Posterior vena cava (tissue), 2 donors: Measurements from ENCODE around the gene GOT2. TPM values are rescaled to one million over a fixed set of nuclear protein-coding genes. Genes with fewer than 3 reads are reported as not detected.
"Not testable (repeated sequence)": the region's sequence is repeated elsewhere in the genome, so short reads cannot be mapped to it uniquely, and the experiment has no call there.

Source experiments
- DNase-seq: peaks from one replicate; pipeline ENCODE4 v3.0.0-alpha.2; 2020; ENCODE audit warnings: low spot score
- intact Hi-C, 2 donors: fragments of 100-400 bp; cut with DNase I; formaldehyde crosslinking; loops; one replicate each; pipeline versions ENCODE4 v1.14.1 to v1.14.2; 2022 to 2023
- long read RNA-seq, 2 donors: library from polyadenylated mRNA; unstranded; transcript quantifications; one replicate each; pipeline ENCODE4 v2.0.0, GENCODE V29; 2020 to 2021
- total RNA-seq, 2 donors: library from RNA; stranded (reverse); fragmentation: NEBNext Ultra II Directional; extraction: Animal tissue kit (Norgen Biotek cat#: 25700); gene quantifications; one replicate each; pipeline ENCODE4 v1.2.1, GENCODE V29; 2021
- donor health status: DM: yes; HTN: yes; CAD: no.
- donor health status: DM: yes; HTN: yes; CAD: no.

The GOT2 gene
- 10 to 100 TPM; 37.6 to 55.5 TPM for total RNA-seq
- long read RNA-seq, donor 1, transcript GOT2-201 (10 exons, 2,462 nt): major isoform, 26 of 29 reads
- long read RNA-seq, donor 1, partial matches to known transcripts: 2 of 29 reads
- long read RNA-seq, donor 1, other reads (novel, unspliced or antisense): 0 of 29 reads
- long read RNA-seq, donor 2, transcript GOT2-201 (10 exons, 2,462 nt): major isoform, 137 of 153 reads
- long read RNA-seq, donor 2, partial matches to known transcripts: 15 of 153 reads
- long read RNA-seq, donor 2, other reads (novel, unspliced or antisense): 1 of 153 reads

DNA sequence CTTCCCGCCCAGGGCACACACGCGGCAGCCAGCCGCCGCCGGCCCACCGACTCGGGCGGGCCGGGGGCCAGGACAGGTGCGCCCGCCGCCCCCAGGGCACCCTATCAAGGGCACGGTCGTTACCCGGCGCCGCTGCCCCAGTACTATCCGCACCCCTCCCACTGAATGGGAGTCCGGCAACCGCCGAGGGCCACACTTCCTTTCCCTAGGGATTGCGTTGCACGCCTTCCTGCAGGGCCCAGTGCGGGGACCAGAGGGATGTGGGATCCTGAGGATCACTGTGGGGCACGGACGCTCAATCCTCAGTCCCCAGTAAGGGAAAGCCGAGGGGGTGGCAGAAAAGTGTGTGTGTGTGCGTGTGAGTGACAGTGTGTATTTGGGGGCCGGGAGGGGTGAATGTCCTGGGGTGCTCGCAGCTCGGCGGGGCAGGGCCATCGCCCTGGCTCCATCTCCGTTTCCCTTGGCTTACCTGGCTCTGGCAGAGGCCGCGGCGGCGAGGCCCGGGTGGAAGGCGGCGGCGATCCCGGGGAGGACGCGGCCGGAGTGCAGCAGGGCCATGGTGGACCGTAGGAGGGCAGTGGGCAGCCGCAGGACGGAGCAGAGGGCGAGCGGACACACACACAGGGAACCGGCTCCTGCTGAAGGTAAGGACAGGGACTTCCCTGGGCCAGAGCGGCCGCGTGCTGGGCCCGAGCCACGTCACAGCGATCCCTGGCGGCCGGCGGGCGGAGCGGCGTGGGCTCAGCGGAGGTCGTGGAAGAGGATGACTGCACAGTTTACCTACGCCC is at the start of gene GOT2:
Gene GOT2, minus strand, starts transcription at position 646 of the 788 bp plus-strand sequence. Its CDS starts 88 bp downstream, at position 558.
- peak; percentile 94 for DNase-seq
- intact Hi-C loops: no loop called here

DNA sequence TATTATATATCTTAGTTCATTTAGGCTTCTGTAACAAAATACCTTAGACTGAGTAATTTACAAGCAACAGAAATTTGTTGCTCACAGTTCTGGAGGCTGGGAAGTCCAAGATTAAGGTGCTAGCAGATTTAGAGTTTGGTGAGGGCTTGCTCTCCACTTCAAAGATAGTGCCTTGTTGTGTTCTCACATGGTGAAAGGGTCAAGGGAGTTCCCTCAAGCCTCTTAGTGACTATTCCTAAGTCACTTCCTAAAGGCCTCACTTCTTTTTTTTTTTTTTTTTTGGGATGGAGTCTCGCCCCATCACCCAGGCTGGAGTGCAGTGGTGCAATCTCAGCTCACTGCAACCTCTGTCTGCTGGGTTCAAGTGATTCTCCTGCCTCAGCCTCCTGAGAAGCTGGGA is 45.2 kb upstream of the GOT2 start:
- DNase-seq, intact Hi-C loops: not testable (repeated sequence)

DNA sequence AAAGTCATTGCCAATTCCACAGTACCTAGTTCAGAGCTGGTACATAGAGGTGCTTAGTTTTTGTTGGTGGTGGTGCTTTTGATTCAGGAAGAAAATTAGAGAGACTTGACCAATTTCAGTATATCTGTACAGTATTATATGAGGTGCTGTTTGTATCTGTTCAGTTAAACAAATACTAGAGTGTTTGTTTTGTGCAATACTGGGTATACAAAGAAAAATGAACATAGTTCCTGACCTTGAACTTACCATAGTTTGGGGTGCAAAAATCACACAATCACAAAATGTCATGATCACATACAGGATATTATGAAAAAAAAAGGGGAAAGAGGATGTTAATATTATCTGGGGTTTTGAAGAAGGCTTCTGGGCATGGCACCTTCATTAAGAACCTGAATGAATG is 39.8 kb upstream of the GOT2 start:
- intact Hi-C loops: no loop called here
- no peak for DNase-seq

DNA sequence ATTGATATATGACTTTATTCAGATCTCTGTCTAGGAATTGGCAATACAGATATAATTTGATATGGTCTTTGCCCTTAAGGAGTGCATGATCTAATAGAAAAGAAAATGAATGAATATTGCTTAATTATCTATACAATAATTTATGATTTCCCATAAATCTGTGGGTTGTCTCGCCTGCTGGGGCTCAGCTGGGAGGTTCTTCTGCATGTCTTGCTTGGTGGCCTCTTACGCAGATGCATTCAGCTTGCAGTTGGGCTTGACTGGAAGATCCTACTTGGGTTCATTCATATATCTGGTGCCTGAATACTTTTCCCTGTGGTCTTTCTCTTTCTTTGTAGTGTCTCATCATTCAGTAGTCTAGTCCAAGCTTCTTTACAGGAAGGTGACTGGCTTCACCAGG is 34.0 kb upstream of the GOT2 start:
- intact Hi-C loops: no loop called here

DNA sequence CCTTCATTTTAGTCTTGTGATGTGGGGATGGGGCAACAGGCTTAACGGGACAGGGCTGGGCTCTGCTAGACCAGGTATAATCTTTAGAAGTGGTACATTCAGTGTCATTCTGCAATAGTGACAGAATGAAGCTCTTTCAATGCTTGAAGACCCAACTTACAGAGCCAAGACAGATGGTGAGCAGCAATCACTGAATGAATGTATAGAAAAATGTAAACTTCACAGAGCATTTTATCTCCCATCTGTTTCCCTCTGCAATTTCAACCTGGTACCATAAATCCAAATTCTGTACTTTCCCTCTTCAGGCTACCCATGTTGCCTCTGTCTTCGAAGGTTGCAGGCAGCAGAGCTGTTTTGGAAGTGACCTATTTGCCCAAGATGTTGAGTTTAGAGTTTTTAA is 33.5 kb upstream of the GOT2 start:
- DNase-seq: no peak
- intact Hi-C loops: no loop called here

More for the DNA sequence above, 34.0 kb upstream of the GOT2 start:
- DNase-seq: no peak

DNA sequence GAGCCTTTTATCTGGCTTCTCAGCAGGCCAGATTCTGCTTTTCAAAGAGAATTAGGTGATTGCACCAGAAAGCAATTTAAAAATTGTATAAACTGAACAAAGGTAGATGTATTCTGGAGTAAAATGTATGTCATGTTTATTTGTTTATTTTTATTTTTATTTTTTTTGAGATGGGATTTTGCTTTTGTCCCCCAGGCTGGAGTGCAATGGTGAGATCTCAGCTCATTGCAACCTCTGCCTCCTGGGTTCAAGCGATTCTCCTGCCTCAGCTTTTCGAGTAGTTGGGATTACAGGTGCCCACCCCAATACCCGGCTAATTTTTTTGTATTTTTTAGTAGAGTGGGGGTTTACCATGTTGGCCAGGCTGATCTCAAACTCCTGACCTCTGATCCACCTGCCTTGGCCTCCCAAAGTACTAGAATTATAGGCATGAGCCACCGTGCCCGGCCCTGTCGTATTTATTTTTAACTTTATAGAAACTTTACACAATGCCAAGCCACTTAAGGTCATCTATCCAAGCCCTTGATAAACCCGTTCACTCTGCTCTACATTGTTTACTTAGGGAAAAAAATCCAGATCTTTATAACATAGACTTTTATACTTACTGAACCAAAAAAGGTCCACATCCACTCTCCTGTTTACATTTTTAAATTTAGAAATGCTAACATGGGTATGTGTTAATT is 22.7 kb upstream of the GOT2 start:
- intact Hi-C loops: no loop called here
- DNase-seq: no peak

DNA sequence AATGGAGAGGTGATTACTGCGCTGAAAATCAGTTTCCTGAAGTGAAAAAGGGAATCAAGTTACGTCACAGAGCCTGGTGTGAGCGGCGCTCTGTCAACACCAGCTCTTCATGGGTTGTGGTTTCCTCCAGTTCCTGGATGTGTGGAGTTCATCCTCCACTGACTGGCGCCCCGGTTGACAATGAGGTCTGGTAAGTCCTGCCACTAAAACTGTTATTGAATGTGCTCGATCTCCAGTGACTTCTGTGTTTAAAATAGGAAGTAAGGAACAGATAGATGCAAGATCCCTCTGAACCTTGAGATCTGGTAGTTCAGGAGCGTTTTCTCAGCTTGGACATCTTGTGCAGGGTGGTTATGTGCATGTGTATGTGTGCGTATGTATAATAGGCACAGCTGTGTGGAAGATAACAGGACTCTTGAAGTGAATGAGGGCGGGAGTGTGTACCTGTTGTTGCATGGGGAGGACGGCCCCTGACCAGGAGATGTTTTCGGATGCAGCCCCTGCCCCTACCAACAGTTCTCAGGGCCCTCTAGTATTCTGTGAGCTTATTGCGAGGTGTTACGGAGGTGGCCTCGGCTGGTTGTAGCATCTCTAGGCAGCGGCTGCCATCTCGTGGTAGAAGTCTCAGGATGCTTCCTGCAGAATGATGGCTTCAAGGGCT is 22.0 kb upstream of the GOT2 start:
- intact Hi-C loops: no loop called here
- DNase-seq: peak; percentile 85

DNA sequence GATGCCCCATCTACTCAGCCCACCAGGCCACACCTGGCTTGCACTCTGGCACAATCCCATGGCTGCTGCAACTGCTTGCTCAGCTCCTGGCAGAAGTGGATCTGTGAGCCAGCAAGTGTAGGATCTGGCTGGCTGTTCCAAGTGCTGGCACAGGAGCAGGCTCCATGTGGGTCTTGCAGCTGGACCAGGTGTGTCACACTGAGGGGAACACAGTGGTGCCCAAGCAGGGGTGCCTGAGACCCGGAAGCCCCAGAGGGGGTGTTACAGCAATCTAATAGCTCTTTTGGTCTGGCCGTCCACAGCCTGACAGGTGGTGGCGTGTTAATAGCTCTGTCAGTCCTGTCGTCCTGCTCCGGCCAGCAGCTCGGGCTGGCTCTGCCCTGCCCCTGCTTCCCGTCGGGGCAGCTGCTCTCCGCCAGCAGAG is 19.6 kb upstream of the GOT2 start:
- intact Hi-C loops: loop anchor here in 1 of 2 donors (5.0 kb wide), 1 partner anchor 256 kb away; no protein-coding TSS in a partner anchor
- DNase-seq: no peak

DNA sequence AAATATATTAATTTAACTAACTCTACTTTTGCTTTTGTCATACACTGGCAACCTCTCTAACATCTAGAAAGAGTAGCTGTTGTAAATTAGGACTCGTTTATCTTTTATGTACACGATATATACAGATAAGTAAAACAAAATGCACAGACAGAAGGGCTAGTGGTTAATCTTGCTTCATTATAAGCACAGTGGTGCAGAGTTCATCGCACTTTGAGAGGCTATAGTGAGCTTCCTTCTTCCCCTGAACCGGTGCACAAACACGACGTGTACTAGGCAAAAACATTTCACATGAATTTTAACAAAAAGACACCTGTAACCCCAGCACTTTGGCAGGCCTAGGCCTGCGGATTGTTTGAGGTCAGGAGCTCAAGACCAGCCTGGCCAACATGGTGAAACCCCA is 10.4 kb upstream of the GOT2 start:
- no peak for DNase-seq

DNA sequence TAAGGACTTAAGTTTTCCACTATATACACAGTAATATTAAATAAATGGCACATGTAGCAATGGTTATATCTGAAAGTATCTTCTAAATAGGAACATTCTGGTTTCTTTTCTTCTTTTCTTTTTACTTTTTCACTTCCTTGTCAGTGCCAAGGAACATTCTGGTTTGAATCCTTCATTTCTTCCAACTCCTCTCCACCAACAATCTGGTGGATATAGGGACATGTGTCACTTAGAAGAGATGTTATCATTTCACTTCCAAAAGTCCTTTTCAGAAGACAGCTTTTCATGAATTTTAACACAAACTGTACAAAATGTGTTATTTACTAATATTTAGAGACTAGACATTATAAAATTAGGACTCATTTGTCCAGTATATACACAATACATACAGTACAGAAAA is 7.9 kb upstream of the GOT2 start:
- intact Hi-C loops: no loop called here
- DNase-seq: no peak

More for the DNA sequence above, 10.4 kb upstream of the GOT2 start:
- intact Hi-C loops: no loop called here

DNA sequence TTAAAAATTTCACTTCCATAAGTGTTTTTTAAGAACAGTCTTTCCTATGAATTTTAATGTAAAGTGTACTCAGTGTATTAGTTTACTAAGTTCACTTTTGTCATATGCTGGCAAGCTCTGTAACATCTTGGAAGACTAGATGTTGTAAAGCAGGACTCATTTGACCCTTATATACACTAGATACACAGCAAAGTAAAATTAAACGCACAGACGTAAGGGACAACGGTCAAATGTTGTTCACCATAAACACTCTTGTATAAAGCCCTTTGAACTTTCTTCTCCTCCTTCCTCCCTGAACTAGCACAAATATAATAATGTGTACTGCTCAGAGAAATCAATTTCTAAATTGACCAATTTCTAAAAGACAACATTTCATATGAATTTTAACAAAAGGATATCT is 7.0 kb upstream of the GOT2 start:
- DNase-seq: no peak
- intact Hi-C loops: no loop called here

DNA sequence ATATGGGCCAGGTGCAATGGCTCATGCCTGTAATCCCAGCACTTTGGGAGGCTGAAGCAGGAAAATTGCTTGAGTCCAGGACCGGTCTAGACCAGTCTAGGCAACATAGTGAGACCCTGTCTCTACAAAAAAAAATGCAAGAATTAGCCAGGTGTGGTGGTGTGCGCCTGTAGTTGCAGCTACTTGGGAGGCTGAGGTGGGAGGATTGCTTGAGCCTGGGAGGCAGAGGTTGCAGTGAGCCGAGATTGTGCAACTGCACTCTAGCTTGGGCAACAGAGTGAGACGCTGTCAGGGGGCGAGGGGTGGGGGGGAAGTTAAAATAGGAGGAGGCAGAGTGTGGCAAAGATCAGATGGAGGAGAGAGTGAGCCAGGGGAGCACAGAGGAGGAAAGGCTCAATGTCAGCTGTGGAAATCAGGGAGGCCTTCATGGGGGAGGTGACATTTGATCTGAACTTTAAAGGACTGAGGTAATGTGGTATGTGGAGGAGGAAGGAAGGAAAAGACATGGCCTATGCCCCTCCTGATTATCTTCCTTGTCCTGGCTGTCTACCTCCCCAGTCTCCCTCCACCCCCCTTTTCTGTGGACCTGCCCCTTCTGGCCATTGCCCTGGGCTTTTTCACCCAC is 4.7 kb upstream of the GOT2 start:
- no peak for DNase-seq
- intact Hi-C loops: no loop called here

DNA sequence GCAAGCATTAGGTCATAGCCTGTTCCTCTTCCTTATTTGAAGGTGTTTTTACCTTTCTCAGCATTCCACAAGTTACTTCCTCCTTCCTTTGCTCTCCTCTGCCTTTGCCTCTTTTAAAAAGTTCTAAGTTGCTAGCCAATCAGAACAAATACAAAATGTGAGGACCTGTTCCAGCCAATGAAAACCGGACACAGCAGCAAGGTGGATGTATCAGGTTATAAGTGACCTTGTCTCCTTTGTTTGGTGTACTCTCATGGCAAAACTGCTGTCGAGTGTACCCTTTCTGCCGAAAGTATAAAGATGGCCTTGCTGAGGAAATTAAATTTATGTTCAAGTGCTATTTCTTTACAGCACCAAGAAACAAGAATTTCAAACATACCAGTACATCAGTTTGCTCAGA is 2.2 kb upstream of the GOT2 start:
- intact Hi-C loops, DNase-seq: not testable (repeated sequence)

DNA sequence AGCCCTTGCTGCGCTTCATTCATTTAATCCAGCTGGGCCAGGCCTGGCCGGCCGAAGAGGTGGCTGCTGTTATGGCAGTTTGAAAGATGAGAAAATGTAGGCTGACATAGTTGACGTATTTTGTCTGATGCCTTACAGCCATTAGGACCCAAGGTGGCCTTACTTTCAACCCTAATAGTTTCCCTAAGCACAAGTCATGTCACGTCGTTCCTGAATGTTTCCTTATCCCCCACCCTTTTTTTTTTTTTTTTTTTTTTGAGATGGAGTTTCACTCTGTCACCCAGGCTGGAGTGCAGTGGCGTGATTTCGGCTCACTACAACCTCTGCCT is 307 bp upstream of the GOT2 start:
- no peak for DNase-seq
- intact Hi-C loops: no loop called here

DNA sequence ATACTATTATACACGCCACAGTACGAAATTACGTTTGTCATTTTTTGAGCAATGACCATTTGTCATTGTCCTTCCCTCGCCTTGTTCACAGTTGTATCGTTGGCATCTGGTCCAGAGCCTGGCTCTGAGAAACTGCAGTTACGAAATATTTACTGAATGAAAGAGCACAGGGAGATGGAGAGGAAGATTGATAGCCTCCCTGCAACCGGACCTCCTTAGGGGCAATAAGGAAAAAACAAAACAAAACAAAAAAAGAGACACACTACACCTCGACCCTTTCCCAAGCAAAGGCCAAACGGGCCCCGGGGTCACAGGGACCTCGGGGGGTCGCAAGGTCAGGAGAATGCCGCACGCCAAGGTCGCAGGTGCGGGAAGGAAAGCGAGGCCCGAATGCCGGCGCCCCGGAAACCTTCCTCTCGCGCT is 857 bp downstream of the GOT2 start:
- intact Hi-C loops: no loop called here
- no peak for DNase-seq

DNA sequence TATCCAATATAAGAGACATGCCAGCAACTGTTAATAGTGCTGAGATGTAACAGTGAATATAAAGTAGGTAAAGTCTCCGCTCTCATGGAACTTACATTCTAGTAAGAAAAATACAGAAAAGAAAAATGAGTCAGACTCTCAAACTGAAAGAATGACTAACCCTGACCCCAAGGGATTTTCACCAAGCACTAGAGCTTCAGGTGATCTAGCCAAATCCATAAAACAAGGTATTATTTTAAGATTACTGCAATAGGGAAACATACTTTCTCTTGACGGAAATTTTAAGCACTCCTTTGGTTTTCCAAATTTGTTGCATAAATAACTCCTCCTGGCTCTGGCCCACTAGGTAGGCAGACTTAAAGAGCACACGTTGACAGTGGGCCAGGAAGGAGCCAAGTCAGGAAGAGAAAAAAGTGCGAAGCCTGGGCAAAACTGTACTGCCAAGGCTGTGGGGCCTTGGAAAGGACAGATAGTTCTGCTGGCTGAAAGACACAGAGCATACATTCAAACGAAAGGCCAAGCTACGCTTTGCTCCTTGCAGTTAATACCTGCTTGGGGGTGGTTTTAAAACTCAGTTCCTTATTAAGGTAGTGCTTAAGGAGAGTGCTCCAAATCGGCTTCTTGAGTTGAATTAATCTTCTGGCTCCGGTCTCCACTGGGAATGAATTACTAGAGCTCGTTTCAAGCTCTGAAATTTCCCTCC is 1.4 kb downstream of the GOT2 start:
- intact Hi-C loops: no loop called here
- DNase-seq: no peak

DNA sequence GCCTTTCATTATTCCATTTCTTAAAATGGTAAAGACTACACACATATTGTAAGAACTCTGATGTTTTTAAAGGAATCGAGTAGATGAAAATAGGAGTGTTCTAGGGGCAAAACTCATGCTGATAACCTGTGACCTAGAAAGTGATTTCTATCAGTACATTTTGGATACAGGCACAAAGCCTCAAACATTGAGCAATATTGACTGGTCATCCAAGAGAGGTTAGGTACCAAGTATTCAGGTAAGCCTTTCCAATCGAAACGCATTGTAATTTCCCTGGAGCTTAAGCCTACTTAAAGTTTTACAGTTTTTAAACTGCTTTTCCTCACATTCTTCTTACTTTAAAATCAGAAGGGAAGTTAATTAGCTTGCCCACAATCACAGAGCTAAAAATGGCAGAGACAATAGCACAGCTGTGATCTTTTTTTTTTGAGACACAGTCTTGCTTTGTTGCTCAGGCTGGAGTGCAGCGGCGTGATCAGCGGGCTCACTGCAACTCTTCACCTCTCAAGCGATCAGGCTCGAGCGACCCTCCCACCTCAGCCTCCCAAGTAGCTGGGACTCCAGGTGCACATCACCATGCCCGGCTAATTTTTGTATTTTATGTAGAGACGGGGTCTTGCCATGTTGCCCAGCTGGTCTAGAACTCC is 3.3 kb downstream of the GOT2 start:
- DNase-seq: no peak
- intact Hi-C loops: no loop called here

DNA sequence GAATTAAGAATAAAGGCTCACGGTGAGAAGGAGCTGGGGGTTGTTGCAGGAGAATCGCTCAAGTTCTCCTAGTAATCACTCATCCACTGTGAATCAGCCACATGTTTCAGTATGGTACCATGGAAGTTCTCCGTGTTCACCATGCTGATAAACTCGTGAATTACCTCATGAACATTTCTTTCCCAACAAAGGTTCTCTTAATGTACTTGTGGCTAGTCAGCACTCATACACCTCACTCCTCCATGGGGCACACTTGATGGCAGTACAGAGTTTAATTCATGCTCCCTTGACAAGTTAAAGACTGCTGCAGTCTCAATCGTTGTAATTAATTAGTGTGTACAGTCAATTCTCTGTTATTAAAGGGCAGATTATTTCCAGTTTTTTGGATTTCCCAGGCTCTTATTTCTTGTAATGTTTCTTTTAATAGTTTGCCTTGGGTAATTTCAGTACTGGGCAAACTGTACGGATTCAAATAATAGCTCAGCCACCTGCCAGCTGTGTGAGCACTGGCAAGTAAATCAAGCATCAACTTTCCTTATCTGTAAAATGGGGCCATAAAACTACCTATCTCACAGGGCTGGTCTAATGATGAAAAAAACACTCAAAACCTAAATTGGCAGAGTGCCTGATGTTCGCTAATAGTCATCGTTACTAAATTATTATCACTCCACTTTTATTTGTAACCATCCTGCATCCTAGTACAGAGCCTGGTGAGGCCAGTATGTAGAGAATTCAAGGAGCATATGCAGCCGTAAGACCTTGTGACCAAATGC is 6.1 kb downstream of the GOT2 start:
- DNase-seq: no peak
- intact Hi-C loops: no loop called here
